NCI-H2081 (cell line): ENCODE results near the gene ANKRD16.
"Not testable (repeated sequence)": the region's sequence is repeated elsewhere in the genome, so short reads cannot be mapped to it uniquely, and the experiment has no call there.

Experiments used
- DNase-seq, 2 experiments: peaks; one replicate each; lab custom pipeline; 2025; lab: John Stamatoyannopoulos, UW

The ANKRD16 gene

GRCh38 chr10:5903563-5903962 lies 13.9 kb upstream of the ANKRD16 start:
- no peak for DNase-seq

- no peak for DNase-seq
Measured at GRCh38 chr10:5902511-5903274, 13.0 kb upstream of the ANKRD16 start.

GRCh38 chr10:5900247-5900646 lies 10.6 kb upstream of the ANKRD16 start:
- no peak for DNase-seq

- no peak for DNase-seq
Measured at GRCh38 chr10:5898163-5898562, 8.5 kb upstream of the ANKRD16 start.

GRCh38 chr10:5897504-5897903 lies 7.8 kb upstream of the ANKRD16 start:
- no peak for DNase-seq

GRCh38 chr10:5897053-5897340 lies 7.3 kb upstream of the ANKRD16 start:
- DNase-seq, result no peak

- no peak for DNase-seq
Measured at GRCh38 chr10:5896208-5897052, 6.7 kb upstream of the ANKRD16 start.

GRCh38 chr10:5895804-5896203 lies 6.1 kb upstream of the ANKRD16 start:
- DNase-seq, result no peak

GRCh38 chr10:5895365-5895764 lies 5.7 kb upstream of the ANKRD16 start:
- DNase-seq, result no peak

GRCh38 chr10:5894873-5895272 lies 5.2 kb upstream of the ANKRD16 start:
- no peak for DNase-seq

- DNase-seq, result no peak
Measured at GRCh38 chr10:5894403-5894802, 4.7 kb upstream of the ANKRD16 start.

GRCh38 chr10:5893321-5893720 lies 3.6 kb upstream of the ANKRD16 start:
- DNase-seq, result no peak

GRCh38 chr10:5892007-5892406 lies 2.3 kb upstream of the ANKRD16 start:
- DNase-seq, result no peak

- no peak for DNase-seq
Measured at GRCh38 chr10:5891009-5891408, 1.3 kb upstream of the ANKRD16 start.

GRCh38 chr10:5890452-5890915 lies 791 bp upstream of the ANKRD16 start:
- no peak for DNase-seq

- peak in 1 of 2 experiments; percentile 5 for DNase-seq
Measured at GRCh38 chr10:5888843-5889623, 660 bp downstream of the ANKRD16 start.

GRCh38 chr10:5888351-5888750 lies 1.3 kb downstream of the ANKRD16 start:
- DNase-seq, result no peak

- no peak for DNase-seq
Measured at GRCh38 chr10:5887641-5888040, 2.1 kb downstream of the ANKRD16 start.

- DNase-seq, result no peak
Measured at GRCh38 chr10:5887029-5887428, 2.7 kb downstream of the ANKRD16 start.

- DNase-seq, result no peak
Measured at GRCh38 chr10:5885619-5886018, 4.1 kb downstream of the ANKRD16 start.

GRCh38 chr10:5882961-5883360 lies 6.7 kb downstream of the ANKRD16 start:
- DNase-seq, result no peak

- DNase-seq, result not testable (repeated sequence)
Measured at GRCh38 chr10:5877041-5877440, 12.7 kb downstream of the ANKRD16 start.
